ENCODE results near the gene MPPE1.
"Not testable (repeated sequence)": the region's sequence is repeated elsewhere in the genome, so short reads cannot be mapped to it uniquely, and the experiment has no call there.

The MPPE1 gene

GRCh38 chr18:11865071-11865470, 43.0 kb downstream of the MPPE1 start:
- 90 to 98% methylated on average over 11 of the region's 12 CpGs for WGBS, 2 experiments (ENCODE audit: insufficient coverage in 2 of 2)
- Histone ChIP-seq H3K36me3 (ENCODE audit: control insufficient read depth, insufficient read depth, low read length) (no peaks in the 10 kb centered on the region), H3K4me3 (ENCODE audit: extremely low read depth, insufficient read depth, low read length, poor library complexity, severe bottlenecking) (no peak overlapping the region), H3K4me1 (ENCODE audit: control insufficient read depth, insufficient read depth, low read length, poor library complexity, severe bottlenecking) (peaks cover 15% of the 10 kb centered on the region), H3K9me3 (ENCODE audit: control insufficient read depth, low read length) (no peaks in the 10 kb centered on the region), H3K27ac (ENCODE audit: low read depth, low read length, severe bottlenecking) (no peak overlapping the region)

- Histone ChIP-seq H3K27ac (ENCODE audit: low read depth, low read length, severe bottlenecking) (no peak overlapping the region), H3K9me3 (ENCODE audit: control insufficient read depth, low read length) (no peaks in the 10 kb centered on the region), H3K4me3 (ENCODE audit: extremely low read depth, insufficient read depth, low read length, poor library complexity, severe bottlenecking) (no peak overlapping the region), H3K36me3 (ENCODE audit: control insufficient read depth, insufficient read depth, low read length) (no peaks in the 10 kb centered on the region), H3K4me1 (ENCODE audit: control insufficient read depth, insufficient read depth, low read length, poor library complexity, severe bottlenecking) (peaks cover 21% of the 10 kb centered on the region)
- 88% methylated on average over 2 of the region's 2 CpGs; no CpG with 5 or more reads in 1 of the 2 experiments for WGBS, 2 experiments (ENCODE audit: insufficient coverage in 2 of 2)
Observed at GRCh38 chr18:11864471-11864870, 43.6 kb downstream of the MPPE1 start.

GRCh38 chr18:11862468-11863137, 45.5 kb downstream of the MPPE1 start:
- no peaks in the 10 kb centered on the region for H3K9me3 ChIP-seq (ENCODE audit: control insufficient read depth, low read length)
- WGBS, 2 experiments (ENCODE audit: insufficient coverage in 2 of 2) = 76 to 89% methylated on average over 4 of the region's 6 CpGs
- H3K36me3 ChIP-seq (ENCODE audit: control insufficient read depth, insufficient read depth, low read length) = no peaks in the 10 kb centered on the region
- H3K4me1 ChIP-seq (ENCODE audit: control insufficient read depth, insufficient read depth, low read length, poor library complexity, severe bottlenecking) = peaks cover 40% of the 10 kb centered on the region
- H3K27ac ChIP-seq (ENCODE audit: low read depth, low read length, severe bottlenecking) = no peak overlapping the region
- no peak overlapping the region for H3K4me3 ChIP-seq (ENCODE audit: extremely low read depth, insufficient read depth, low read length, poor library complexity, severe bottlenecking)

- Histone ChIP-seq H3K27ac (ENCODE audit: low read depth, low read length, severe bottlenecking) (no peak overlapping the region), H3K4me1 (ENCODE audit: control insufficient read depth, insufficient read depth, low read length, poor library complexity, severe bottlenecking) (peaks cover 40% of the 10 kb centered on the region), H3K36me3 (ENCODE audit: control insufficient read depth, insufficient read depth, low read length) (no peaks in the 10 kb centered on the region), H3K9me3 (ENCODE audit: control insufficient read depth, low read length) (no peaks in the 10 kb centered on the region), H3K4me3 (ENCODE audit: extremely low read depth, insufficient read depth, low read length, poor library complexity, severe bottlenecking) (no peak overlapping the region)
- 96% methylated on average over 14 to 17 of the region's 20 CpGs for WGBS, 2 experiments (ENCODE audit: insufficient coverage in 2 of 2)
Observed at GRCh38 chr18:11861583-11862288, 46.4 kb downstream of the MPPE1 start.

- 88 to 91% methylated on average over 11 to 13 of the region's 17 CpGs for WGBS, 2 experiments (ENCODE audit: insufficient coverage in 2 of 2)
- peaks cover 48% of the 10 kb centered on the region for H3K4me1 ChIP-seq (ENCODE audit: control insufficient read depth, insufficient read depth, low read length, poor library complexity, severe bottlenecking)
Observed at GRCh38 chr18:11860594-11861450, 47.3 kb downstream of the MPPE1 start.

GRCh38 chr18:11859903-11860407, 48.2 kb downstream of the MPPE1 start:
- Histone ChIP-seq H3K4me3 (ENCODE audit: extremely low read depth, insufficient read depth, low read length, poor library complexity, severe bottlenecking) (no peak overlapping the region), H3K36me3 (ENCODE audit: control insufficient read depth, insufficient read depth, low read length) (no peaks in the 10 kb centered on the region), H3K4me1 (ENCODE audit: control insufficient read depth, insufficient read depth, low read length, poor library complexity, severe bottlenecking) (peaks cover 50% of the 10 kb centered on the region), H3K9me3 (ENCODE audit: control insufficient read depth, low read length) (no peaks in the 10 kb centered on the region), H3K27ac (ENCODE audit: low read depth, low read length, severe bottlenecking) (peak overlapping the region; percentile 46)
- 83 to 95% methylated on average over 3 of the region's 4 CpGs for WGBS, 2 experiments (ENCODE audit: insufficient coverage in 2 of 2)

More at GRCh38 chr18:11860594-11861450, 47.3 kb downstream of the MPPE1 start:
- Histone ChIP-seq H3K9me3 (ENCODE audit: control insufficient read depth, low read length) (no peaks in the 10 kb centered on the region), H3K27ac (ENCODE audit: low read depth, low read length, severe bottlenecking) (no peak overlapping the region), H3K36me3 (ENCODE audit: control insufficient read depth, insufficient read depth, low read length) (no peaks in the 10 kb centered on the region), H3K4me3 (ENCODE audit: extremely low read depth, insufficient read depth, low read length, poor library complexity, severe bottlenecking) (no peak overlapping the region)

- no peak overlapping the region for H3K27ac ChIP-seq (ENCODE audit: low read depth, low read length, severe bottlenecking)
- H3K4me3 ChIP-seq (ENCODE audit: extremely low read depth, insufficient read depth, low read length, poor library complexity, severe bottlenecking) = no peak overlapping the region
- H3K9me3 ChIP-seq (ENCODE audit: control insufficient read depth, low read length) = no peaks in the 10 kb centered on the region
- WGBS, 2 experiments (ENCODE audit: insufficient coverage in 2 of 2) = 93 to 100% methylated on average over 3 to 4 of the region's 7 CpGs
- peaks cover 5% of the 10 kb centered on the region for H3K36me3 ChIP-seq (ENCODE audit: control insufficient read depth, insufficient read depth, low read length)
- H3K4me1 ChIP-seq (ENCODE audit: control insufficient read depth, insufficient read depth, low read length, poor library complexity, severe bottlenecking) = peaks cover 50% of the 10 kb centered on the region
Observed at GRCh38 chr18:11859282-11859830, 48.8 kb downstream of the MPPE1 start.

GRCh38 chr18:11857177-11857887, 50.8 kb downstream of the MPPE1 start:
- Histone ChIP-seq H3K4me3 (ENCODE audit: extremely low read depth, insufficient read depth, low read length, poor library complexity, severe bottlenecking) (no peak overlapping the region), H3K36me3 (ENCODE audit: control insufficient read depth, insufficient read depth, low read length) (peaks cover 10% of the 10 kb centered on the region), H3K4me1 (ENCODE audit: control insufficient read depth, insufficient read depth, low read length, poor library complexity, severe bottlenecking) (peaks cover 53% of the 10 kb centered on the region), H3K9me3 (ENCODE audit: control insufficient read depth, low read length) (no peaks in the 10 kb centered on the region), H3K27ac (ENCODE audit: low read depth, low read length, severe bottlenecking) (peak overlapping the region; percentile 98)
- WGBS, 2 experiments (ENCODE audit: insufficient coverage in 2 of 2) = 38 to 45% methylated on average over 10 of the region's 11 CpGs

- not testable (repeated sequence) for H3K4me3 ChIP-seq (ENCODE audit: extremely low read depth, insufficient read depth, low read length, poor library complexity, severe bottlenecking); H3K9me3 ChIP-seq (ENCODE audit: control insufficient read depth, low read length); H3K36me3 ChIP-seq (ENCODE audit: control insufficient read depth, insufficient read depth, low read length); H3K27ac ChIP-seq (ENCODE audit: low read depth, low read length, severe bottlenecking)
- peaks cover 47% of the 10 kb centered on the region for H3K4me1 ChIP-seq (ENCODE audit: control insufficient read depth, insufficient read depth, low read length, poor library complexity, severe bottlenecking)
- WGBS, 2 experiments (ENCODE audit: insufficient coverage in 2 of 2) = 95 to 100% methylated on average over 6 of the region's 6 CpGs
Observed at GRCh38 chr18:11854554-11854953, 53.6 kb downstream of the MPPE1 start.

Measured in mesodermal cell (in vitro differentiated cells).